LHCN-M2 (cell line): ENCODE results near the gene NLRP8. TPM values are rescaled to one million over a fixed set of nuclear protein-coding genes. Genes with fewer than 3 reads are reported as not detected.
"Not testable (repeated sequence)": the region's sequence is repeated elsewhere in the genome, so short reads cannot be mapped to it uniquely, and the experiment has no call there.

ENCODE experiments used
- DNase-seq: peaks from one replicate; pipeline ENCODE4 v3.0.0-alpha.2; 2012; ENCODE audit warnings: low read depth
- total RNA-seq: library from RNA; depleted of rRNA; stranded (reverse); fragments of >200 nt; gene quantifications from 2 replicates; pipeline ENCODE4 v1.2.3, GENCODE V29; 2014; rRNA removed

The NLRP8 gene
- total RNA-seq, 1 experiment from 2014 or later = not detected

- DNase-seq = no peak
These were observed 26.4 kb downstream of the NLRP8 start for GRCh38 chr19:55973982-55974381.

GRCh38 chr19:55980415-55980814 is 32.8 kb downstream of the NLRP8 start:
- DNase-seq = no peak

GRCh38 chr19:55985254-55985653 is 37.6 kb downstream of the NLRP8 start:
- no peak for DNase-seq

GRCh38 chr19:55986487-55986886 is 38.9 kb downstream of the NLRP8 start, which contains the start of gene NLRP5:
Gene NLRP5, plus strand, starts transcription at chr19:55986775.
- no peak for DNase-seq

GRCh38 chr19:55990831-55991230 is 43.2 kb downstream of the NLRP8 start:
- no peak for DNase-seq

GRCh38 chr19:55993492-55993891 is 45.9 kb downstream of the NLRP8 start:
- no peak for DNase-seq

- no peak for DNase-seq
These were observed 67.1 kb downstream of the NLRP8 start for GRCh38 chr19:56014765-56015164.

- DNase-seq = peak; percentile 2
These were observed 68.1 kb downstream of the NLRP8 start for GRCh38 chr19:56015756-56016155.

- not testable (repeated sequence) for DNase-seq
These were observed 71.7 kb downstream of the NLRP8 start for GRCh38 chr19:56019325-56019724.

GRCh38 chr19:56020355-56020975 is 72.8 kb downstream of the NLRP8 start:
- DNase-seq = not testable (repeated sequence)

- DNase-seq = no peak
These were observed 79.1 kb downstream of the NLRP8 start for GRCh38 chr19:56026769-56027168.

Other genes starting within 250 kb of the NLRP8 start
- not detected in 2 replicates for gene NLRP9, start 209.4 kb upstream of the NLRP8 start, total RNA-seq
- gene RFPL4A, start 188.7 kb upstream of the NLRP8 start, total RNA-seq = not detected in 2 replicates
- not detected in 2 replicates for gene RFPL4AL1, start 178.7 kb upstream of the NLRP8 start, total RNA-seq
- 0.11 TPM in 1 of 2 replicates, not detected in the other for gene NLRP11, start 115.8 kb upstream of the NLRP8 start, total RNA-seq
- not detected in 2 replicates for gene NLRP4, start 111.3 kb upstream of the NLRP8 start, total RNA-seq
- gene NLRP13, start 15.5 kb upstream of the NLRP8 start, total RNA-seq = not detected in 2 replicates
- not detected in 2 replicates for gene NLRP5, start 38.9 kb downstream of the NLRP8 start, total RNA-seq
- 25.8 and 26.9 TPM in 2 replicates for gene ZNF787, start 173.5 kb downstream of the NLRP8 start, total RNA-seq
- gene ZNF444, start 193.5 kb downstream of the NLRP8 start, total RNA-seq = 35.4 and 42.6 TPM in 2 replicates
- not detected in 2 replicates for gene GALP, start 228.2 kb downstream of the NLRP8 start, total RNA-seq
- not detected in 2 replicates for gene ZSCAN5B, start 250.0 kb downstream of the NLRP8 start, total RNA-seq